GM23338 (cell line): ENCODE results near the gene NTN3. TPM values are rescaled to one million over a fixed set of nuclear protein-coding genes. Genes with fewer than 3 reads are reported as not detected.

ENCODE experiments used
- ATAC-seq: fragments of 200-7000 bp; cut with Tn5 transposase; 3 replicates; pipeline ENCODE4 v1.9.1; 2020
- DNase-seq: peaks from one replicate; pipeline ENCODE4 v3.0.0-alpha.2; 2015; ENCODE audit warnings: low spot score
- H2AFZ ChIP-seq: fragments of 200-600 bp; sonication (generic); 2 replicates; pipeline ENCODE4 v1.8.0; 2016; ENCODE audit warnings: antibody characterized with exemption, mild to moderate bottlenecking, moderate library complexity
- H3F3A ChIP-seq: fragments of 200-600 bp; sonication (generic); replicated peaks from 2 replicates; pipeline ENCODE4 v1.8.0; 2017; ENCODE audit warnings: antibody characterized with exemption, mixed run types, low read depth
- H3K27ac ChIP-seq: fragments of 200-600 bp; sonication (generic); 2 replicates; pipeline ENCODE4 v1.6.1; 2016; ENCODE audit warnings: low read depth
- H3K27me3 ChIP-seq: fragments of 200-600 bp; sonication (generic); 2 replicates; pipeline ENCODE4 v1.8.0; 2016; ENCODE audit warnings: mild to moderate bottlenecking, mixed run types, moderate library complexity; ENCODE audit not compliant: insufficient read depth
- H3K36me3 ChIP-seq: fragments of 200-600 bp; sonication (generic); 2 replicates; pipeline ENCODE4 v1.8.0; 2016; ENCODE audit warnings: mild to moderate bottlenecking; ENCODE audit not compliant: insufficient read depth
- H3K4me1 ChIP-seq: fragments of 200-600 bp; sonication (generic); 2 replicates; pipeline ENCODE4 v1.8.0; 2016; ENCODE audit warnings: mild to moderate bottlenecking, moderate library complexity; ENCODE audit not compliant: insufficient read depth
- H3K4me2 ChIP-seq: fragments of 200-600 bp; sonication (generic); 2 replicates; pipeline ENCODE4 v1.7.1; 2017; ENCODE audit warnings: mixed run types
- H3K4me3 ChIP-seq: fragments of 200-600 bp; sonication (generic); 2 replicates; pipeline ENCODE4 v1.6.1; 2016; ENCODE audit warnings: mixed run types
- H3K79me2 ChIP-seq: fragments of 200-600 bp; sonication (generic); replicated peaks from 2 replicates; pipeline ENCODE4 v1.8.0; 2017; ENCODE audit warnings: mild to moderate bottlenecking; ENCODE audit not compliant: insufficient read depth
- H3K9me2 ChIP-seq: fragments of 200-600 bp; sonication (generic); 2 replicates; pipeline ENCODE4 v1.8.0; 2017; ENCODE audit not compliant: insufficient read depth
- H4K20me1 ChIP-seq: fragments of 200-600 bp; sonication (generic); replicated peaks from 2 replicates; pipeline ENCODE4 v1.8.0; 2017; ENCODE audit warnings: mild to moderate bottlenecking; ENCODE audit not compliant: insufficient read depth
- H3K27ac Mint-ChIP-seq: 2 replicates; pipeline ENCODE4 v1.8.0; 2020; ENCODE audit warnings: inconsistent platforms, mild to moderate bottlenecking, moderate library complexity, mixed read lengths
- H3K27me3 Mint-ChIP-seq: 3 replicates; pipeline ENCODE4 v1.8.0; 2022; ENCODE audit warnings: low read depth, mild to moderate bottlenecking, moderate library complexity, mixed read lengths, inconsistent platforms; ENCODE audit not compliant: insufficient read depth, poor library complexity
- H3K36me3 Mint-ChIP-seq: 3 replicates; pipeline ENCODE4 v1.8.0; 2021; ENCODE audit warnings: low read depth, mild to moderate bottlenecking, inconsistent platforms, moderate library complexity, mixed read lengths
- H3K4me1 Mint-ChIP-seq: 3 replicates; pipeline ENCODE4 v1.8.0; 2020; ENCODE audit warnings: mild to moderate bottlenecking, inconsistent platforms, mixed read lengths
- H3K4me3 Mint-ChIP-seq: 3 replicates; pipeline ENCODE4 v1.8.0; 2021; ENCODE audit warnings: moderate library complexity, mild to moderate bottlenecking, inconsistent platforms, mixed read lengths
- H3K9me3 Mint-ChIP-seq: 3 replicates; pipeline ENCODE4 v1.8.0; 2020; ENCODE audit warnings: moderate library complexity, mild to moderate bottlenecking, inconsistent platforms, mixed read lengths
- CREB1 ChIP-seq: fragments of 250-450 bp; sonication (Bioruptor Pico); IDR thresholded peaks from 2 replicates; pipeline ENCODE4 v1.5.0; 2020; ENCODE audit warnings: low read depth, mild to moderate bottlenecking, moderate library complexity
- ETS1 ChIP-seq: IDR thresholded peaks from 2 replicates; pipeline ENCODE4 v1.6.1; 2016; ENCODE audit warnings: antibody characterized with exemption
- EZH2phosphoT487 ChIP-seq: fragments of 200-600 bp; sonication (generic); IDR thresholded peaks from one replicate; pipeline ENCODE4 v1.8.1; 2018; ENCODE audit warnings: antibody characterized with exemption; ENCODE audit not compliant: unreplicated experiment
- JUNB ChIP-seq: IDR thresholded peaks from one replicate; pipeline ENCODE4 v1.6.1; 2016; ENCODE audit warnings: antibody characterized with exemption; ENCODE audit not compliant: unreplicated experiment
- NANOG ChIP-seq: IDR thresholded peaks from 2 replicates; pipeline ENCODE4 v1.6.1; 2016; ENCODE audit warnings: antibody characterized with exemption, borderline replicate concordance
- POLR2AphosphoS5 ChIP-seq: IDR thresholded peaks from 2 replicates; pipeline ENCODE4 v1.6.1; 2016; ENCODE audit warnings: antibody characterized with exemption, low read depth
- ZNF114 ChIP-seq: fragments of 250-450 bp; sonication (Bioruptor Pico); IDR thresholded peaks from 2 replicates; pipeline ENCODE4 v1.5.0; 2020; ENCODE audit warnings: mild to moderate bottlenecking, moderate library complexity
- ZNF331 ChIP-seq: fragments of 250-450 bp; sonication (Bioruptor Pico); IDR thresholded peaks from 2 replicates; pipeline ENCODE4 v1.5.0; 2020; ENCODE audit warnings: low read depth, mild to moderate bottlenecking, moderate library complexity
- ZNF462 ChIP-seq: fragments of 250-450 bp; sonication (Bioruptor Pico); IDR thresholded peaks from 2 replicates; pipeline ENCODE4 v1.5.0; 2020; ENCODE audit warnings: mild to moderate bottlenecking, moderate library complexity
- polyA plus RNA-seq: library from polyadenylated mRNA; unstranded; fragments of >200 nt; fragmentation: Nextera tagmentation; extraction: Ambion mirVana; gene quantifications from 2 replicates; pipeline ENCODE4 v1.2.1, GENCODE V29; 2016
- total RNA-seq: library from RNA; depleted of rRNA; stranded (reverse); fragments of >200 nt; shearing (Covaris generic); gene quantifications from 2 replicates; pipeline ENCODE4 v1.2.3, GENCODE V29; 2014
- TF ChIP-seq, protein P1 (sequence below): IDR thresholded peaks from one replicate; pipeline ENCODE4 v1.6.1; 2018; ENCODE audit warnings: antibody characterized with exemption; ENCODE audit not compliant: unreplicated experiment
- TF ChIP-seq, protein P2 (sequence below), 2 experiments: fragments of 200-600 bp in 1 of 2; sonication (generic) in 1 of 2; conservative IDR thresholded peaks; 2 replicates each; pipeline versions ENCODE4 v1.5.1 to v1.6.1; 2016 to 2017; ENCODE audit warnings: antibody characterized with exemption in 2 of 2, low read depth in 2 of 2, mild to moderate bottlenecking in 2 of 2, moderate library complexity in 1 of 2

The NTN3 gene
- total and polyA plus RNA-seq, 2 experiments from 2014 or later, result 0.10 to 1.7 TPM

- TF ChIP-seq NANOG, result no peak
- no peak for TF ChIP-seq JUNB
- TF ChIP-seq, protein P1, sequence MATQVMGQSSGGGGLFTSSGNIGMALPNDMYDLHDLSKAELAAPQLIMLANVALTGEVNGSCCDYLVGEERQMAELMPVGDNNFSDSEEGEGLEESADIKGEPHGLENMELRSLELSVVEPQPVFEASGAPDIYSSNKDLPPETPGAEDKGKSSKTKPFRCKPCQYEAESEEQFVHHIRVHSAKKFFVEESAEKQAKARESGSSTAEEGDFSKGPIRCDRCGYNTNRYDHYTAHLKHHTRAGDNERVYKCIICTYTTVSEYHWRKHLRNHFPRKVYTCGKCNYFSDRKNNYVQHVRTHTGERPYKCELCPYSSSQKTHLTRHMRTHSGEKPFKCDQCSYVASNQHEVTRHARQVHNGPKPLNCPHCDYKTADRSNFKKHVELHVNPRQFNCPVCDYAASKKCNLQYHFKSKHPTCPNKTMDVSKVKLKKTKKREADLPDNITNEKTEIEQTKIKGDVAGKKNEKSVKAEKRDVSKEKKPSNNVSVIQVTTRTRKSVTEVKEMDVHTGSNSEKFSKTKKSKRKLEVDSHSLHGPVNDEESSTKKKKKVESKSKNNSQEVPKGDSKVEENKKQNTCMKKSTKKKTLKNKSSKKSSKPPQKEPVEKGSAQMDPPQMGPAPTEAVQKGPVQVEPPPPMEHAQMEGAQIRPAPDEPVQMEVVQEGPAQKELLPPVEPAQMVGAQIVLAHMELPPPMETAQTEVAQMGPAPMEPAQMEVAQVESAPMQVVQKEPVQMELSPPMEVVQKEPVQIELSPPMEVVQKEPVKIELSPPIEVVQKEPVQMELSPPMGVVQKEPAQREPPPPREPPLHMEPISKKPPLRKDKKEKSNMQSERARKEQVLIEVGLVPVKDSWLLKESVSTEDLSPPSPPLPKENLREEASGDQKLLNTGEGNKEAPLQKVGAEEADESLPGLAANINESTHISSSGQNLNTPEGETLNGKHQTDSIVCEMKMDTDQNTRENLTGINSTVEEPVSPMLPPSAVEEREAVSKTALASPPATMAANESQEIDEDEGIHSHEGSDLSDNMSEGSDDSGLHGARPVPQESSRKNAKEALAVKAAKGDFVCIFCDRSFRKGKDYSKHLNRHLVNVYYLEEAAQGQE, result no peak
- TF ChIP-seq ZNF331 (CRISPR knock-in tag), result no peak
- TF ChIP-seq POLR2AphosphoS5, result no peak
- TF ChIP-seq ETS1, result no peak
- TF ChIP-seq CREB1 (CRISPR knock-in tag), result no peak
- no peak for TF ChIP-seq EZH2phosphoT487
- no peak for TF ChIP-seq ZNF114 (CRISPR knock-in tag)
Measured at GRCh38 chr16:2429771-2430663, 41.1 kb upstream of the NTN3 start (continued).

DNA sequence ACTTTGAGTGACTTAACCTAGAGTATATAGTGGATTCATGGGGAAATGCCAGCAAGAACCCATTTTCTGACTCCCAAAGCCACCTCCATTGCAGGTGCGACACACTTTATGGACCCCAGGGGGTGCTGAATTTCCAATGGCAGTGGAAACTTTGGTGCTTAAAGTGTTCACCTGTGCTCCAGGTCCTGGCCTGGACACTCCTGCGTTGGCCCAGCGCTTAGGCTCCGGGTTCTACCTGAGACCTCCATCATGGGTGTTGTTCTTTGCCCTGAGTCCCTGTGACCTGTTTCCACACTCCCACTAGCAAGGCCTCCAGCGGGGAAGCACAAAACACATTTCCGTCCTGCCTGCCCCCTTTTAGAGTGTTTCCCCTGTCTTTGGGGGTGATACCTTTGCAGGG, 38.8 kb upstream of the NTN3 start:
- H3K4me1 ChIP-seq, result peaks cover 11% of the 10 kb centered on the region; the same call in 1 of the 2 replicates
- 0 out of 2 replicates have a peak, but pooled peaks cover 17% of the 10 kb centered on the region for H3F3A ChIP-seq
- H3K27me3 ChIP-seq, result no peaks in the 10 kb centered on the region
- Mint-ChIP-seq H3K27ac (no peak overlapping the region), H3K9me3 (no peaks in the 10 kb centered on the region; the same call in 2 of the 3 replicates), H3K4me3 (no peak overlapping the region), H3K36me3 (peaks cover 66% of the 10 kb centered on the region), H3K27me3 (peaks cover 19% of the 10 kb centered on the region), H3K4me1 (peaks cover 21% of the 10 kb centered on the region)
- no peak overlapping the region for H3K4me2 ChIP-seq
- H3K79me2 ChIP-seq, result peaks cover 27% of the 10 kb centered on the region
- H2AFZ ChIP-seq, result no peak overlapping the region
- H4K20me1 ChIP-seq, result peaks cover 26% of the 10 kb centered on the region
- no peak overlapping the region for H3K27ac ChIP-seq
- DNase-seq, result no peak
- no peak overlapping the region for H3K4me3 ChIP-seq
- peaks cover 29% of the 10 kb centered on the region for H3K36me3 ChIP-seq
- no peak for ATAC-seq
- H3K9me2 ChIP-seq, result no peaks in the 10 kb centered on the region
- TF ChIP-seq, protein P2, sequence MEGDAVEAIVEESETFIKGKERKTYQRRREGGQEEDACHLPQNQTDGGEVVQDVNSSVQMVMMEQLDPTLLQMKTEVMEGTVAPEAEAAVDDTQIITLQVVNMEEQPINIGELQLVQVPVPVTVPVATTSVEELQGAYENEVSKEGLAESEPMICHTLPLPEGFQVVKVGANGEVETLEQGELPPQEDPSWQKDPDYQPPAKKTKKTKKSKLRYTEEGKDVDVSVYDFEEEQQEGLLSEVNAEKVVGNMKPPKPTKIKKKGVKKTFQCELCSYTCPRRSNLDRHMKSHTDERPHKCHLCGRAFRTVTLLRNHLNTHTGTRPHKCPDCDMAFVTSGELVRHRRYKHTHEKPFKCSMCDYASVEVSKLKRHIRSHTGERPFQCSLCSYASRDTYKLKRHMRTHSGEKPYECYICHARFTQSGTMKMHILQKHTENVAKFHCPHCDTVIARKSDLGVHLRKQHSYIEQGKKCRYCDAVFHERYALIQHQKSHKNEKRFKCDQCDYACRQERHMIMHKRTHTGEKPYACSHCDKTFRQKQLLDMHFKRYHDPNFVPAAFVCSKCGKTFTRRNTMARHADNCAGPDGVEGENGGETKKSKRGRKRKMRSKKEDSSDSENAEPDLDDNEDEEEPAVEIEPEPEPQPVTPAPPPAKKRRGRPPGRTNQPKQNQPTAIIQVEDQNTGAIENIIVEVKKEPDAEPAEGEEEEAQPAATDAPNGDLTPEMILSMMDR (conservative IDR thresholded peaks at IDR 0.05; ENCODE audit: low read depth in 2 of 2), result peak; percentile 28 to 31; a peak in 3 of 4 replicates
- TF ChIP-seq ZNF462 (CRISPR knock-in tag), result no peak
